Transverse colon (tissue), 4 donors: ENCODE data around the gene PODXL. TPM values are rescaled to one million over a fixed set of nuclear protein-coding genes. Genes with fewer than 3 reads are reported as not detected.

ENCODE experiments used
- DNase-seq: peaks from one replicate; pipeline ENCODE4 v3.0.0-alpha.2; 2019
- H3K27ac ChIP-seq, 4 donors: fragments of 200-600 bp; sonication (generic); 2 replicates each; pipeline ENCODE4 v1.5.1; 2016 to 2018; ENCODE audit warnings: inconsistent platforms in 4 of 4
- H3K27me3 ChIP-seq: fragments of 200-600 bp; sonication (generic); 2 replicates; pipeline ENCODE4 v1.5.1; 2017; ENCODE audit warnings: inconsistent platforms
- H3K36me3 ChIP-seq, 4 donors: fragments of 200-600 bp; sonication (generic); 2 replicates each; pipeline ENCODE4 v1.5.1; 2017 to 2019; ENCODE audit warnings: inconsistent platforms in 4 of 4
- H3K4me1 ChIP-seq, 4 donors: fragments of 200-600 bp; sonication (generic); 2 replicates each; pipeline ENCODE4 v1.5.1; 2017 to 2020; ENCODE audit warnings: inconsistent platforms in 4 of 4
- H3K4me3 ChIP-seq, 4 donors: fragments of 200-600 bp; sonication (generic); 1 replicate in 1 of 4; 2 replicates in 3 of 4; pipeline versions ENCODE4 v1.5.1 to v1.6.1; 2017 to 2019; ENCODE audit warnings: inconsistent platforms in 4 of 4
- H3K9me3 ChIP-seq, 2 donors: fragments of 200-600 bp; sonication (generic); 2 replicates each; pipeline ENCODE4 v1.5.1; 2017 to 2019; ENCODE audit warnings: inconsistent platforms in 2 of 2
- EP300 ChIP-seq: sonication (generic); formaldehyde crosslinking; IDR thresholded peaks from one replicate; pipeline ENCODE4 v1.6.1; 2017; ENCODE audit warnings: antibody characterized with exemption, low read depth
- POLR2A ChIP-seq: fragments of 450-650 bp; IDR thresholded peaks from one replicate; pipeline ENCODE4 v1.6.1; 2016; ENCODE audit warnings: antibody characterized with exemption, mild to moderate bottlenecking, moderate library complexity
- POLR2AphosphoS5 ChIP-seq, 3 donors: sonication (generic); formaldehyde crosslinking; IDR thresholded peaks; one replicate each; pipeline ENCODE4 v1.6.1; 2016; ENCODE audit warnings: antibody characterized with exemption in 3 of 3
- WGBS, 2 donors: methylation state at CpG; one replicate each; pipeline ENCODE4 v1.1.5; 2018; ENCODE audit warnings: low coverage in 1 of 2; 5-methylcytosine and 5-hydroxymethylcytosine counted together
- in situ Hi-C, 4 donors: fragments of 200-750 bp; cut with MboI; loops; one replicate each; pipeline versions ENCODE4 v1.15.0 to v1.15.1; 2017; ENCODE audit warnings: low sequenced_read_pairs in 3 of 4, low pct_ligation_motif_present in 1 of 4, low pct_unique_long_range_greater_than_20kb in 1 of 4
- intact Hi-C: fragments of 100-400 bp; cut with DNase I; formaldehyde crosslinking; loops from one replicate; pipeline ENCODE4 v1.15.1; 2023; ENCODE audit warnings: low total_unique reads
- total RNA-seq, 4 donors: library from RNA; depleted of rRNA; stranded (reverse); fragments of >200 nt; gene quantifications; one replicate each; pipeline ENCODE4 v1.1.0, GENCODE V29; 2016
- TF ChIP-seq, protein P1 (sequence below), 5 experiments: fragments of 200-600 bp in 3 of 5; fragments of 450-650 bp in 2 of 5; sonication (generic) in 3 of 5; IDR thresholded peaks; 1 replicate in 2 of 5; 2 replicates in 3 of 5; pipeline ENCODE4 v1.5.1; 2016 to 2017; ENCODE audit warnings: antibody characterized with exemption in 5 of 5, inconsistent platforms in 3 of 5, mild to moderate bottlenecking in 2 of 5, moderate library complexity in 1 of 5

The PODXL gene
- total RNA-seq, 4 donors from 2014 or later: 11.7 to 25.8 (median 16.1) TPM

- WGBS, 2 donors: 94% methylated on average over 1 of the region's 1 CpG; no CpG with 5 or more reads in 1 of the 2 donors
- intact Hi-C loops (no loop called here), in situ Hi-C loops (no loop called here)
- TF ChIP-seq POLR2AphosphoS5 (IDR thresholded peaks at IDR 0.05) (no peak), EP300 (no peak), POLR2A (no peak)
- TF ChIP-seq, protein P1, sequence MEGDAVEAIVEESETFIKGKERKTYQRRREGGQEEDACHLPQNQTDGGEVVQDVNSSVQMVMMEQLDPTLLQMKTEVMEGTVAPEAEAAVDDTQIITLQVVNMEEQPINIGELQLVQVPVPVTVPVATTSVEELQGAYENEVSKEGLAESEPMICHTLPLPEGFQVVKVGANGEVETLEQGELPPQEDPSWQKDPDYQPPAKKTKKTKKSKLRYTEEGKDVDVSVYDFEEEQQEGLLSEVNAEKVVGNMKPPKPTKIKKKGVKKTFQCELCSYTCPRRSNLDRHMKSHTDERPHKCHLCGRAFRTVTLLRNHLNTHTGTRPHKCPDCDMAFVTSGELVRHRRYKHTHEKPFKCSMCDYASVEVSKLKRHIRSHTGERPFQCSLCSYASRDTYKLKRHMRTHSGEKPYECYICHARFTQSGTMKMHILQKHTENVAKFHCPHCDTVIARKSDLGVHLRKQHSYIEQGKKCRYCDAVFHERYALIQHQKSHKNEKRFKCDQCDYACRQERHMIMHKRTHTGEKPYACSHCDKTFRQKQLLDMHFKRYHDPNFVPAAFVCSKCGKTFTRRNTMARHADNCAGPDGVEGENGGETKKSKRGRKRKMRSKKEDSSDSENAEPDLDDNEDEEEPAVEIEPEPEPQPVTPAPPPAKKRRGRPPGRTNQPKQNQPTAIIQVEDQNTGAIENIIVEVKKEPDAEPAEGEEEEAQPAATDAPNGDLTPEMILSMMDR (IDR thresholded peaks at IDR 0.05): no peak
- H3K9me3 ChIP-seq: no peaks in the 10 kb centered on the region
- H3K27ac ChIP-seq: no peak overlapping the region
- H3K4me3 ChIP-seq: no peak overlapping the region
- H3K36me3 ChIP-seq: no peaks in the 10 kb centered on the region
- DNase-seq: no peak
- peaks cover 0 to 14% (median 7%) of the 10 kb centered on the region in 4 donors for H3K4me1 ChIP-seq
- no peaks in the 10 kb centered on the region for H3K27me3 ChIP-seq
Observed at GRCh38 chr7:131500357-131500756, 56.1 kb downstream of the PODXL start.

DNA sequence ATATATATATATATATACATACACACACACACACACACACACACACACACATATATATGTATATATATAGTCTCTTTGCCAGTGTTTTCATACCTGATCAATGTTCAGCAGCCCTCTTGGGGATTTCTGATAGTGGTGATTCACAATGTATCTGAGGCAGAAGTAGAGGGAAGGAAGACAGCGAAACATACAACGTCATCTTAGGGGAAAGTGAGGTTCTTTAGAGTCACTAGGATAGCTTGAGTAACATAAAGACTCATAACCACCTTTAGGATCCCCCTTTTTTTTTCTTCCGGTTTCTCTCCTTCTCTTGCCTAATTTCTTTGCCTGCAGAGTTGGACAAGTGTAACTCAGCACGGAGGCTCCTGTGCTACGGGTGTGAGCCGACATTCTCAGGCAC is 56.6 kb downstream of the PODXL start:
- 89 to 93% methylated on average over 3 to 6 of the region's 6 CpGs for WGBS, 2 donors
- no peak for TF ChIP-seq POLR2A
- TF ChIP-seq, protein P1 (IDR thresholded peaks at IDR 0.05): no peak
- TF ChIP-seq EP300: no peak
- no peak for TF ChIP-seq POLR2AphosphoS5 (IDR thresholded peaks at IDR 0.05)
- Histone ChIP-seq H3K27me3 (no peaks in the 10 kb centered on the region), H3K4me3 (no peak overlapping the region), H3K27ac (no peak overlapping the region), H3K4me1 (peaks cover 0 to 14% (median 7%) of the 10 kb centered on the region in 4 donors), H3K9me3 (no peaks in the 10 kb centered on the region), H3K36me3 (no peaks in the 10 kb centered on the region)
- in situ Hi-C loops: no loop called here
- no peak for DNase-seq
- intact Hi-C loops: no loop called here

- DNase-seq: no peak
- in situ Hi-C loops: no loop called here
- Histone ChIP-seq H3K9me3 (no peaks in the 10 kb centered on the region), H3K36me3 (no peaks in the 10 kb centered on the region), H3K27ac (peak overlapping the region in 3 of 4 donors; percentile 18 to 54 (median 19)), H3K27me3 (no peaks in the 10 kb centered on the region), H3K4me3 (no peak overlapping the region), H3K4me1 (peaks cover 0 to 12% (median 6%) of the 10 kb centered on the region in 4 donors)
- WGBS, 2 donors: 86 to 90% methylated on average over 3 to 4 of the region's 4 CpGs
- TF ChIP-seq, protein P1 (IDR thresholded peaks at IDR 0.05): no peak
- peak in 1 of 3 donors; percentile 16 for TF ChIP-seq POLR2AphosphoS5 (IDR thresholded peaks at IDR 0.05)
- intact Hi-C loops: no loop called here
Observed at GRCh38 chr7:131498237-131498885, 58.1 kb downstream of the PODXL start.

DNA sequence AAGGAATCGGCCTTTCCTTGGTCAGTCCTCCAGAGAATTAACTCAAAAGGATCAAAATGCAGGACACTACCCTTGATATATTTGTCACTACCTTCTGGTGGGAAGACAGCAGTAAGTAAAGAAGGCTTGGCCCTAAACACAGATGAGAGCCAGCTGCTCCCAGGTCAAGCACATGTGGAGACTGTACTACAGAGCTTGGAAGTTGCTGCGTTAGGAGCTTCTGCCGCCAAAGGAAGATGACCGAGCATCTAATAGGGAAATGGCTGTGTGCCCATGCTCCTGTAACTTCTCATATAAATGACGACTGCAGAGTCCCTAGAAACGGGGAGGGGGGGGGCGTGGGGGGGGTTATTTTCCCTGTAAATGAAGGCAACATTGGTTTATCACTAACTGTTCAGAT is 59.0 kb downstream of the PODXL start:
- peaks cover 0 to 3% (median under 1%) of the 10 kb centered on the region in 4 donors for H3K4me1 ChIP-seq
- H3K9me3 ChIP-seq: no peaks in the 10 kb centered on the region
- no peaks in the 10 kb centered on the region for H3K27me3 ChIP-seq
- H3K36me3 ChIP-seq: no peaks in the 10 kb centered on the region
- 56 to 82% methylated on average over 2 to 7 of the region's 7 CpGs for WGBS, 2 donors
- H3K4me3 ChIP-seq: no peak overlapping the region
- no peak for DNase-seq
- intact Hi-C loops: no loop called here
- peak overlapping the region in 3 of 4 donors; percentile 16 to 54 (median 18) for H3K27ac ChIP-seq
- TF ChIP-seq POLR2AphosphoS5 (IDR thresholded peaks at IDR 0.05) (no peak), POLR2A (no peak), EP300 (no peak)
- TF ChIP-seq, protein P1 (IDR thresholded peaks at IDR 0.05): no peak
- in situ Hi-C loops: no loop called here
